Fibroblast of lung (primary cell): ENCODE data around the gene KCNMA1. TPM values are rescaled to one million over a fixed set of nuclear protein-coding genes. Genes with fewer than 3 reads are reported as not detected.
A peak's percentile ranks its signal among the peaks of the same experiment; 100 is the strongest.

Experiments used
- DNase-seq, 2 donors: peaks; one replicate each; pipeline versions ENCODE4 v3.0.0 to v3.0.0-alpha.2; 2010; ENCODE audit warnings: low read depth in 2 of 2
- H2AFZ ChIP-seq: 2 replicates; pipeline ENCODE4 v1.5.1; 2012; ENCODE audit warnings: low read length, control low read depth, inconsistent platforms
- H3K27ac ChIP-seq: 2 replicates; pipeline ENCODE4 v1.5.1; 2011; ENCODE audit warnings: low read length, control low read depth; ENCODE audit not compliant: insufficient read depth
- H3K27me3 ChIP-seq: 2 replicates; pipeline ENCODE4 v1.5.1; 2011; ENCODE audit warnings: mild to moderate bottlenecking, low read length; ENCODE audit not compliant: control insufficient read depth, insufficient read depth
- H3K36me3 ChIP-seq: 2 replicates; pipeline ENCODE4 v1.5.1; 2011; ENCODE audit warnings: low read length; ENCODE audit not compliant: control insufficient read depth, insufficient read depth
- H3K4me1 ChIP-seq: 2 replicates; pipeline ENCODE4 v1.5.1; 2011; ENCODE audit warnings: low read length; ENCODE audit not compliant: control insufficient read depth, insufficient read depth; ENCODE audit errors: extremely low read depth
- H3K4me2 ChIP-seq: 2 replicates; pipeline ENCODE4 v1.5.1; 2011; ENCODE audit warnings: low read length, control low read depth; ENCODE audit not compliant: insufficient read depth; ENCODE audit errors: extremely low read depth
- H3K4me3 ChIP-seq, 4 experiments: fragments of 200-600 bp in 1 of 4; sonication (generic) in 1 of 4; replicated peaks in 1 of 4; 2 replicates each; pipeline ENCODE4 v1.5.1; 2011 to 2016; ENCODE audit warnings: low read length in 4 of 4, low read depth in 3 of 4, mild to moderate bottlenecking in 3 of 4, control low read depth in 2 of 4, inconsistent platforms in 1 of 4, mixed read lengths in 1 of 4; ENCODE audit not compliant: insufficient read depth in 1 of 4; ENCODE audit errors: control extremely low read depth in 1 of 4
- H3K79me2 ChIP-seq: 2 replicates; pipeline ENCODE4 v1.5.1; 2012; ENCODE audit warnings: mild to moderate bottlenecking, low read length, inconsistent platforms; ENCODE audit not compliant: control insufficient read depth, insufficient read depth
- H3K9ac ChIP-seq: 2 replicates; pipeline ENCODE4 v1.5.1; 2011; ENCODE audit warnings: mild to moderate bottlenecking, low read length, control low read depth; ENCODE audit not compliant: insufficient read depth
- H3K9me3 ChIP-seq: 2 replicates; pipeline ENCODE4 v1.5.1; 2012; ENCODE audit warnings: low read depth, low read length; ENCODE audit not compliant: control insufficient read depth, insufficient read depth
- H4K20me1 ChIP-seq: 2 replicates; pipeline ENCODE4 v1.5.1; 2011; ENCODE audit warnings: low read length; ENCODE audit not compliant: control insufficient read depth, insufficient read depth; ENCODE audit errors: extremely low read depth
- CTCF ChIP-seq, 2 donors: IDR thresholded peaks in 1 of 2; conservative IDR thresholded peaks in 1 of 2; 1 replicate in 1 of 2; 2 replicates in 1 of 2; pipeline ENCODE4 v1.5.1; 2011 to 2012; ENCODE audit warnings: low read length in 2 of 2, control low read depth in 1 of 2, inconsistent platforms in 1 of 2, low read depth in 1 of 2, mild to moderate bottlenecking in 1 of 2
- EZH2 ChIP-seq: IDR thresholded peaks from 2 replicates; pipeline ENCODE4 v1.5.1; 2012; ENCODE audit warnings: low read length, control low read depth, mild to moderate bottlenecking; ENCODE audit errors: missing control alignments
- polyA plus RNA-seq, 2 donors: library from polyadenylated mRNA; depleted of rRNA in 1 of 2; stranded (reverse) in 1 of 2; unstranded in 1 of 2; fragments of >200 nt; gene quantifications; 2 replicates each; pipeline ENCODE4 v1.2.1, GENCODE V29; 2011 to 2012; ENCODE audit warnings: missing spikeins in 1 of 2
- total RNA-seq: library from RNA; depleted of rRNA; stranded (reverse); fragments of >200 nt; gene quantifications from 2 replicates; pipeline ENCODE4 v1.2.1, GENCODE V29; 2014

Gene KCNMA1
- total and polyA plus RNA-seq, 2 donors (not counting 1 experiment from before 2014, with no cell fraction given), result 31.0 to 138 TPM

- no peaks in the 10 kb centered on the region for H3K9me3 ChIP-seq
- H3K27ac ChIP-seq, result peak overlapping the region; percentile 3
- no peaks in the 10 kb centered on the region for H3K27me3 ChIP-seq
- no peak overlapping the region for H3K9ac ChIP-seq
- no peaks in the 10 kb centered on the region for H4K20me1 ChIP-seq
- DNase-seq, result peak in 1 of 2 donors; percentile 90
- peak; percentile 28 to 45 for TF ChIP-seq CTCF (conservative IDR thresholded peaks at IDR 0.05 in 1 of 2, IDR thresholded peaks at IDR 0.05 in 1 of 2; ENCODE audit: low read depth in 1 of 2, low read length in 2 of 2)
- TF ChIP-seq EZH2, result no peak
- no peak overlapping the region for H3K4me3 ChIP-seq
- H3K4me2 ChIP-seq, result peak overlapping the region; percentile 26
- no peaks in the 10 kb centered on the region for H3K36me3 ChIP-seq
- H3K4me1 ChIP-seq, result peaks cover 21% of the 10 kb centered on the region
- H2AFZ ChIP-seq, result no peak overlapping the region
- peaks cover 27% of the 10 kb centered on the region for H3K79me2 ChIP-seq
Measured at GRCh38 chr10:77602231-77602912, 35.2 kb downstream of the KCNMA1 start.

GRCh38 chr10:77601488-77601887 is 36.1 kb downstream of the KCNMA1 start:
- Histone ChIP-seq H3K36me3 (no peaks in the 10 kb centered on the region), H4K20me1 (no peaks in the 10 kb centered on the region), H3K9ac (no peak overlapping the region), H2AFZ (no peak overlapping the region), H3K4me1 (peaks cover 21% of the 10 kb centered on the region), H3K4me3 (no peak overlapping the region), H3K27ac (no peak overlapping the region), H3K27me3 (no peaks in the 10 kb centered on the region), H3K4me2 (no peak overlapping the region), H3K9me3 (no peaks in the 10 kb centered on the region), H3K79me2 (peaks cover 24% of the 10 kb centered on the region)
- no peak for TF ChIP-seq CTCF (conservative IDR thresholded peaks at IDR 0.05 in 1 of 2, IDR thresholded peaks at IDR 0.05 in 1 of 2; ENCODE audit: low read depth in 1 of 2, low read length in 2 of 2)
- no peak for TF ChIP-seq EZH2
- no peak for DNase-seq

- Histone ChIP-seq H3K9me3 (no peaks in the 10 kb centered on the region), H3K79me2 (peaks cover 20% of the 10 kb centered on the region), H3K4me2 (no peak overlapping the region), H3K4me3 (no peak overlapping the region), H3K27ac (no peak overlapping the region), H4K20me1 (no peaks in the 10 kb centered on the region), H3K36me3 (no peaks in the 10 kb centered on the region), H3K4me1 (peaks cover 21% of the 10 kb centered on the region), H2AFZ (no peak overlapping the region), H3K27me3 (no peaks in the 10 kb centered on the region), H3K9ac (no peak overlapping the region)
- no peak for TF ChIP-seq EZH2
- TF ChIP-seq CTCF (conservative IDR thresholded peaks at IDR 0.05 in 1 of 2, IDR thresholded peaks at IDR 0.05 in 1 of 2; ENCODE audit: low read depth in 1 of 2, low read length in 2 of 2), result no peak
- no peak for DNase-seq
Measured at GRCh38 chr10:77600640-77601039, 37.0 kb downstream of the KCNMA1 start.
